ENCODE data around the gene RELB. TPM values are rescaled to one million over a fixed set of nuclear protein-coding genes. Genes with fewer than 3 reads are reported as not detected.

The RELB gene
- total RNA-seq, 6 experiments from 2014 or later = 6.1 to 10.8 (median 9.4) TPM

DNA sequence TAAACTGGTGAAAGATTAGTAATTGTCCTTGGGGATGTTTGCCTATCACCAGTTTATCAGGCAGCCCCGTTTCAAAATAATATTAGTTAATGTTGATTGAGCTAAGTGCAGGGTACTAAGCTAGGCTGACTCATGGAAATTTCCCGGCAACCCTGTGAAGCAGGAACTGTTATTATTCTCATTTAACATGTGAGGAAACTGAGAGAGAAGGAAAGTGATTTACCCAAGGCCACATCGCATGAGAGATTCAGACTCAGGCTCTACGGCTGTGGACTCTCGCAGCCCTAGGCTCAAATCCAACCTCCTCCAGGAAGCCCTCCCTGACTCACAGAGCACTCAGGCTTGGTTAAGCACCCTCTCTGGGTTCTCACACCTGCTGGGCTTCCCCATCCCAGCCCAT, 26.4 kb upstream of the RELB start:
- Mint-ChIP-seq H3K4me1 (ENCODE audit: low read depth) (no peaks in the 10 kb centered on the region), H3K4me3 (no peak overlapping the region), H3K9me3 (no peaks in the 10 kb centered on the region), H3K27me3 (ENCODE audit: insufficient read depth) (no peaks in the 10 kb centered on the region), H3K27ac (no peak overlapping the region), H3K36me3 (ENCODE audit: low read depth) (peaks cover 4% of the 10 kb centered on the region)
- no peak for DNase-seq
- no peak for TF ChIP-seq CTCF (IDR thresholded peaks at IDR 0.05)

GRCh38 chr19:44975444-44975843, 25.8 kb upstream of the RELB start:
- Mint-ChIP-seq H3K4me1 (ENCODE audit: low read depth) (no peaks in the 10 kb centered on the region), H3K27me3 (ENCODE audit: insufficient read depth) (no peaks in the 10 kb centered on the region), H3K9me3 (no peaks in the 10 kb centered on the region), H3K4me3 (no peak overlapping the region), H3K27ac (no peak overlapping the region), H3K36me3 (ENCODE audit: low read depth) (peaks cover 4% of the 10 kb centered on the region)
- no peak for TF ChIP-seq CTCF (IDR thresholded peaks at IDR 0.05)
- DNase-seq = no peak

GRCh38 chr19:44984005-44984404, 17.3 kb upstream of the RELB start:
- no peak overlapping the region for H3K27ac Mint-ChIP-seq
- no peaks in the 10 kb centered on the region for H3K4me1 Mint-ChIP-seq (ENCODE audit: low read depth)
- H3K27me3 Mint-ChIP-seq (ENCODE audit: insufficient read depth) = peaks cover 2% of the 10 kb centered on the region; the same call in 1 of the 2 replicates
- H3K36me3 Mint-ChIP-seq (ENCODE audit: low read depth) = no peaks in the 10 kb centered on the region; the same call in 1 of the 2 replicates
- H3K9me3 Mint-ChIP-seq = no peaks in the 10 kb centered on the region
- TF ChIP-seq CTCF (IDR thresholded peaks at IDR 0.05) = no peak
- no peak for DNase-seq
- H3K4me3 Mint-ChIP-seq = no peak overlapping the region

DNA sequence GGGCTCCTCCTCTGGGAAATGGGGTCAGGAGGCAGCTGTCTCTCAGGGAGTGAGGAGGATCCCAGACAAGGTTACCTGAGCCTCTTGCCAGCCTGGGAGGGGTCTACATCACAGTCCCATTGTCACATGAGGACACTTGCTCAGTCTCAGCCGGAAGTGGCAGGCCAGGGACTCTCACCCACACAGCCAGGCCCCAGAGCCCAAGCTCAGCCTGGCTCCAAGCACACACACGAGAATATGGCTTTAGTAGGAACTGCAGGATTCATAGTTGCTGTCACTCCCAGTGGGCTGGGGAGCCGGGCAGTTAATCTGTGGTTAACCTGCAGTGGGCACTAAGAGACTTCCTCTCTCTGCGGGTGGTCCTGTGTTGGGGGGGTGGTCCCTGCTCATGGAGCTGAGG, 15.8 kb upstream of the RELB start:
- Mint-ChIP-seq H3K27me3 (ENCODE audit: insufficient read depth) (peaks cover 2% of the 10 kb centered on the region; the same call in 1 of the 2 replicates), H3K4me1 (ENCODE audit: low read depth) (no peaks in the 10 kb centered on the region), H3K4me3 (no peak overlapping the region), H3K27ac (no peak overlapping the region), H3K36me3 (ENCODE audit: low read depth) (no peaks in the 10 kb centered on the region; the same call in 1 of the 2 replicates), H3K9me3 (no peaks in the 10 kb centered on the region)
- DNase-seq = no peak
- TF ChIP-seq CTCF (IDR thresholded peaks at IDR 0.05) = no peak

DNA sequence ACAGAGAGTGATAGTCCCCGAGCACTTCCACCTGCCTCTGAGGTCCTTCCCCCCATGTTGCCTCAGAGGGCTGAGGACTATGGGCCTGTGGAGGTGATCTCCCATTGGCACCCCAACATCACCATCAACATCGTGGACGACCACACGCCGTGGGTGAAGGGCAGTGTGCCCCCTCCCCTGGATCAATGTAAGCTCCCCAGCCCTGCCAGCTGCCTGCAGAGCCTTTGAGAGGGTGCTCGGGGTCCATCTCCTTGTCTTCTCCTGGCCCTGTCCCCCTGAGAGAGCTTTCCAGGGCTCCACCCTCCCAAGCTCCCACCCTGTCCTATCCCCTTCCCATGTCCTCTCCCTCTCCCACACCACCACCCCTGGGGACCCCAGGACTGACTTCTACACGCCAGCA, 14.9 kb upstream of the RELB start:
- no peaks in the 10 kb centered on the region; the same call in 1 of the 2 replicates for H3K36me3 Mint-ChIP-seq (ENCODE audit: low read depth)
- no peak for TF ChIP-seq CTCF (IDR thresholded peaks at IDR 0.05)
- H3K4me3 Mint-ChIP-seq = no peak overlapping the region
- no peaks in the 10 kb centered on the region for H3K4me1 Mint-ChIP-seq (ENCODE audit: low read depth)
- H3K27ac Mint-ChIP-seq = no peak overlapping the region
- H3K9me3 Mint-ChIP-seq = no peaks in the 10 kb centered on the region
- DNase-seq = no peak
- H3K27me3 Mint-ChIP-seq (ENCODE audit: insufficient read depth) = peaks cover 2% of the 10 kb centered on the region; the same call in 1 of the 2 replicates
